GM06990 (cell line): ENCODE results near the gene OTOA.
"Not testable (repeated sequence)": the region's sequence is repeated elsewhere in the genome, so short reads cannot be mapped to it uniquely, and the experiment has no call there.

Experiments used
- DNase-seq: peaks from one replicate; pipeline ENCODE4 v3.0.0-alpha.2; 2011; ENCODE audit not compliant: insufficient read length; ENCODE audit errors: extremely low read depth
- H3K27me3 ChIP-seq: replicated peaks from 2 replicates; pipeline ENCODE4 v1.6.0; 2011; ENCODE audit warnings: low read length; ENCODE audit not compliant: control insufficient read depth, insufficient read depth
- H3K36me3 ChIP-seq: 2 replicates; pipeline ENCODE4 v1.5.1; 2011; ENCODE audit warnings: low read length; ENCODE audit not compliant: control insufficient read depth, insufficient read depth
- H3K4me3 ChIP-seq: replicated peaks from 2 replicates; pipeline ENCODE4 v1.5.1; 2011; ENCODE audit warnings: low read depth, mild to moderate bottlenecking, control low read depth, low read length
- CTCF ChIP-seq: IDR thresholded peaks from 2 replicates; pipeline ENCODE4 v1.5.1; 2011; ENCODE audit warnings: low read length, control low read depth, mild to moderate bottlenecking, inconsistent platforms; ENCODE audit not compliant: insufficient read depth, poor library complexity, severe bottlenecking

OTOA gene

GRCh38 chr16:21645261-21645721 lies 18.5 kb upstream of the OTOA start:
- DNase-seq: peak; percentile 73

GRCh38 chr16:21646091-21646490 lies 17.7 kb upstream of the OTOA start:
- no peak for DNase-seq
- Histone ChIP-seq H3K4me3 (no peak overlapping the region), H3K27me3 (no peaks in the 10 kb centered on the region), H3K36me3 (no peaks in the 10 kb centered on the region; the same call in 1 of the 2 replicates)
- no peak for TF ChIP-seq CTCF

More at GRCh38 chr16:21645261-21645721, 18.5 kb upstream of the OTOA start:
- Histone ChIP-seq H3K4me3 (peak overlapping the region; percentile 50), H3K27me3 (no peaks in the 10 kb centered on the region), H3K36me3 (no peaks in the 10 kb centered on the region; the same call in 1 of the 2 replicates)
- no peak for TF ChIP-seq CTCF

GRCh38 chr16:21646721-21647561 lies 16.8 kb upstream of the OTOA start:
- peak; percentile 81 for DNase-seq
- no peak overlapping the region for H3K4me3 ChIP-seq
- H3K36me3 ChIP-seq: no peaks in the 10 kb centered on the region; the same call in 1 of the 2 replicates

GRCh38 chr16:21647562-21648164 lies 16.1 kb upstream of the OTOA start:
- Histone ChIP-seq H3K4me3 (no peak overlapping the region), H3K36me3 (no peaks in the 10 kb centered on the region; the same call in 1 of the 2 replicates), H3K27me3 (no peaks in the 10 kb centered on the region)
- no peak for TF ChIP-seq CTCF
- no peak for DNase-seq

More at GRCh38 chr16:21646721-21647561, 16.8 kb upstream of the OTOA start:
- TF ChIP-seq CTCF: no peak
- H3K27me3 ChIP-seq: no peaks in the 10 kb centered on the region

- H3K36me3 ChIP-seq, H3K4me3 ChIP-seq, H3K27me3 ChIP-seq, DNase-seq: not testable (repeated sequence)
These were observed 13.9 kb upstream of the OTOA start for GRCh38 chr16:21649826-21650406.

- Histone ChIP-seq H3K27me3 (no peaks in the 10 kb centered on the region; the same call in 1 of the 2 replicates), H3K4me3 (no peak overlapping the region), H3K36me3 (no peaks in the 10 kb centered on the region; the same call in 1 of the 2 replicates)
- no peak for DNase-seq
- no peak for TF ChIP-seq CTCF
These were observed 13.2 kb upstream of the OTOA start for GRCh38 chr16:21650521-21650920.
